ENCODE measurements around the gene ACTA1.
A peak's percentile ranks its signal among the peaks of the same experiment; 100 is the strongest.

The ACTA1 gene

DNA sequence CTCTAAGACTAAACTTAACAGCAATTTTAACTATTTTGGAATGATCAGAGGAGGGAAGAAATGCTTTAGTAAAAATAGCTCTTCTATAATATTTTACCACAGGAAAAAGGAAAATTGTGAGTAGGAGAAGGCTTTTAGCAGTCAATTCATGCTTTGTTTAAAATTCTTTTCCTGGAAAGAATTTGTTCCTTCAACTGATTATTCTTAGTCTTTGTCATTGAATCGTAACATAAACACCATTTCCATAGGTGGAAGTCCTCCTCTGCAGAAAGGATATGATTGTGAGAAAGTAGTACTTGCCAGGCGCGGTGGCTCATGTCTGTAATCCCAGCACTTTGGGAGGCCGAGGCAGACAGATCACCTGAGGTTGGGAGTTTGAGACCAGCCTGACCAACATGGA, 11.9 kb upstream of the ACTA1 start:
- H3K9me3 ChIP-seq (ENCODE audit: control insufficient read depth, low read length), result no peaks in the 10 kb centered on the region
- no peak overlapping the region for H3K27ac ChIP-seq (ENCODE audit: insufficient read depth, low read depth, low read length, poor library complexity, severe bottlenecking)
- 91 to 96% methylated on average over 3 to 4 of the region's 4 CpGs for whole genome bisulfite sequencing, 2 experiments
- H3K36me3 ChIP-seq (ENCODE audit: control insufficient read depth, insufficient read depth, low read length), result peaks cover 15% of the 10 kb centered on the region
- no peak overlapping the region for H3K4me3 ChIP-seq (ENCODE audit: insufficient read depth, low read depth, low read length)
- H3K27me3 ChIP-seq (ENCODE audit: control insufficient read depth, insufficient read depth, low read length, poor library complexity, severe bottlenecking), result no peaks in the 10 kb centered on the region
- no peaks in the 10 kb centered on the region for H3K4me1 ChIP-seq (ENCODE audit: control insufficient read depth, insufficient read depth, low read length)

GRCh38 chr1:229440851-229441537, 7.1 kb upstream of the ACTA1 start:
- WGBS, 2 experiments, result 81 to 85% methylated on average over 4 of the region's 5 CpGs

DNA sequence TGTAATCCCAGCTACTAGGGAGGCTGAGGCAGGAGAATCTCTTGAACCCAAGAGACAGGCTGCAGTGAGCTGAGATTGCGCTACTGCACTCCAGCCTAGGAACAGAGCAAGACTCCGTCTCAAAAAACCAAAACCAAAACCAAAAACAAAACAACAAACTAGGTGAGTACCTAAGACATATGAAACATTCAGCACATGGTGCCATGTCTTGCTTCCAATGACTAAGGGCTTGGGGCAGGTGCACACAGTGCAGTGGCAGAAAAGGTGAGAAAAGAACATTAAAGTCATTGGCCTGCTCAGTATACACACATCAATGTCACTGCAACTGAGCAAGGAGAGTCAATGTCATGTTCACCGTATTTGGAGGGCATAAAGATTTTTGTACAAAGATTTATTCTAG, 4.1 kb upstream of the ACTA1 start:
- 86 to 93% methylated on average over 2 to 3 of the region's 3 CpGs for WGBS, 2 experiments
- Histone ChIP-seq H3K36me3 (ENCODE audit: control insufficient read depth, insufficient read depth, low read length) (peaks cover 6% of the 10 kb centered on the region), H3K4me1 (ENCODE audit: control insufficient read depth, insufficient read depth, low read length) (peaks cover 13% of the 10 kb centered on the region), H3K27me3 (ENCODE audit: control insufficient read depth, insufficient read depth, low read length, poor library complexity, severe bottlenecking) (peaks cover 32% of the 10 kb centered on the region), H3K4me3 (ENCODE audit: insufficient read depth, low read depth, low read length) (no peak overlapping the region), H3K9me3 (ENCODE audit: control insufficient read depth, low read length) (no peaks in the 10 kb centered on the region), H3K27ac (ENCODE audit: insufficient read depth, low read depth, low read length, poor library complexity, severe bottlenecking) (no peak overlapping the region)

More at GRCh38 chr1:229440851-229441537, 7.1 kb upstream of the ACTA1 start:
- H3K27me3 ChIP-seq (ENCODE audit: control insufficient read depth, insufficient read depth, low read length, poor library complexity, severe bottlenecking), result peaks cover 4% of the 10 kb centered on the region
- H3K4me1 ChIP-seq (ENCODE audit: control insufficient read depth, insufficient read depth, low read length), result no peaks in the 10 kb centered on the region
- peaks cover 9% of the 10 kb centered on the region for H3K36me3 ChIP-seq (ENCODE audit: control insufficient read depth, insufficient read depth, low read length)
- H3K4me3 ChIP-seq (ENCODE audit: insufficient read depth, low read depth, low read length), result no peak overlapping the region
- H3K9me3 ChIP-seq (ENCODE audit: control insufficient read depth, low read length), result no peaks in the 10 kb centered on the region
- no peak overlapping the region for H3K27ac ChIP-seq (ENCODE audit: insufficient read depth, low read depth, low read length, poor library complexity, severe bottlenecking)

GRCh38 chr1:229437443-229437842, 3.5 kb upstream of the ACTA1 start:
- H3K36me3 ChIP-seq (ENCODE audit: control insufficient read depth, insufficient read depth, low read length), result peaks cover 6% of the 10 kb centered on the region
- no peak overlapping the region for H3K27ac ChIP-seq (ENCODE audit: insufficient read depth, low read depth, low read length, poor library complexity, severe bottlenecking)
- WGBS, 2 experiments, result 92 to 97% methylated on average over 2 of the region's 2 CpGs
- H3K4me1 ChIP-seq (ENCODE audit: control insufficient read depth, insufficient read depth, low read length), result peaks cover 13% of the 10 kb centered on the region
- H3K9me3 ChIP-seq (ENCODE audit: control insufficient read depth, low read length), result no peaks in the 10 kb centered on the region
- no peak overlapping the region for H3K4me3 ChIP-seq (ENCODE audit: insufficient read depth, low read depth, low read length)
- peaks cover 38% of the 10 kb centered on the region for H3K27me3 ChIP-seq (ENCODE audit: control insufficient read depth, insufficient read depth, low read length, poor library complexity, severe bottlenecking)

GRCh38 chr1:229436201-229436600, 2.3 kb upstream of the ACTA1 start:
- 72 to 73% methylated on average over 7 of the region's 7 CpGs for WGBS, 2 experiments

GRCh38 chr1:229434641-229435051, 752 bp upstream of the ACTA1 start:
- 1% methylated on average over 27 of the region's 27 CpGs for WGBS, 2 experiments
- H3K27ac ChIP-seq (ENCODE audit: insufficient read depth, low read depth, low read length, poor library complexity, severe bottlenecking), result no peak overlapping the region
- no peaks in the 10 kb centered on the region for H3K9me3 ChIP-seq (ENCODE audit: control insufficient read depth, low read length)
- peaks cover 13% of the 10 kb centered on the region for H3K4me1 ChIP-seq (ENCODE audit: control insufficient read depth, insufficient read depth, low read length)
- no peaks in the 10 kb centered on the region for H3K36me3 ChIP-seq (ENCODE audit: control insufficient read depth, insufficient read depth, low read length)
- H3K4me3 ChIP-seq (ENCODE audit: insufficient read depth, low read depth, low read length), result peak overlapping the region; percentile 31
- H3K27me3 ChIP-seq (ENCODE audit: control insufficient read depth, insufficient read depth, low read length, poor library complexity, severe bottlenecking), result peaks cover 66% of the 10 kb centered on the region

More at GRCh38 chr1:229436201-229436600, 2.3 kb upstream of the ACTA1 start:
- Histone ChIP-seq H3K27me3 (ENCODE audit: control insufficient read depth, insufficient read depth, low read length, poor library complexity, severe bottlenecking) (peaks cover 51% of the 10 kb centered on the region), H3K4me3 (ENCODE audit: insufficient read depth, low read depth, low read length) (no peak overlapping the region), H3K27ac (ENCODE audit: insufficient read depth, low read depth, low read length, poor library complexity, severe bottlenecking) (no peak overlapping the region), H3K9me3 (ENCODE audit: control insufficient read depth, low read length) (no peaks in the 10 kb centered on the region), H3K4me1 (ENCODE audit: control insufficient read depth, insufficient read depth, low read length) (peaks cover 13% of the 10 kb centered on the region), H3K36me3 (ENCODE audit: control insufficient read depth, insufficient read depth, low read length) (no peaks in the 10 kb centered on the region)

DNA sequence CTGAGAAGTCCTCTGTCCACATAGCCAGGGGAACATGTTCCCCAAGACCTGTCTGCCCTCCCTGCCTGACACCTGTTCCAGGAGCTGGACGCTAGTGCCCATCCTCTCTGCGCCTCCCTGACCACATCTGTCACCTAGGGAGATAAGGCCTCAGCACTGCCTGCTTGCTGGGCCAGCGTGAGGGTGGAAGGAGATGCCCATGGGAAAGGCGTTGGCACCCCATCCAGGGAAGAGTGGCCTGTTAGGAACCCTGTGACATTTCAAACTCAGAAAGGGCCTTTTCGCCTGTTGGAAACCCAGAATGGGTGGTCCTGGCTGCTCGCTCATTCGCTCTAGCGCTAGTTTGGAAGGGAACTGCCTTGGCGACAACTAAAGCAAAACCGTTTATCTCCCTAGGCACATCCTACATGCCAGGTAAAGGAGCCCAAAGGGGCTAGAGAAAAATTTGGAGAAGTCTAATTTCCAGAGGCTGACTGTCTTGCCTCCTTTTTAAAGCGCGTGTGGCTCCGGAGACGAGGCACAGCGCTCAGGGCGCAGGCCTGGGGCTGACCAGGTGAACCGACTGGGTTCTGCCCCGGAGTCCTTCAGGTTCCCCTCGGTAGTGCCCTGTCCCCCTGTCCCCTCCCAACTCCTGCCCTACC, 410 bp downstream of the ACTA1 start:
- Histone ChIP-seq H3K4me3 (ENCODE audit: insufficient read depth, low read depth, low read length) (no peak overlapping the region), H3K27me3 (ENCODE audit: control insufficient read depth, insufficient read depth, low read length, poor library complexity, severe bottlenecking) (peaks cover 66% of the 10 kb centered on the region), H3K4me1 (ENCODE audit: control insufficient read depth, insufficient read depth, low read length) (peaks cover 13% of the 10 kb centered on the region), H3K9me3 (ENCODE audit: control insufficient read depth, low read length) (no peaks in the 10 kb centered on the region), H3K36me3 (ENCODE audit: control insufficient read depth, insufficient read depth, low read length) (no peaks in the 10 kb centered on the region), H3K27ac (ENCODE audit: insufficient read depth, low read depth, low read length, poor library complexity, severe bottlenecking) (no peak overlapping the region)
- WGBS, 2 experiments, result 55 to 57% methylated on average over 19 of the region's 19 CpGs

DNA sequence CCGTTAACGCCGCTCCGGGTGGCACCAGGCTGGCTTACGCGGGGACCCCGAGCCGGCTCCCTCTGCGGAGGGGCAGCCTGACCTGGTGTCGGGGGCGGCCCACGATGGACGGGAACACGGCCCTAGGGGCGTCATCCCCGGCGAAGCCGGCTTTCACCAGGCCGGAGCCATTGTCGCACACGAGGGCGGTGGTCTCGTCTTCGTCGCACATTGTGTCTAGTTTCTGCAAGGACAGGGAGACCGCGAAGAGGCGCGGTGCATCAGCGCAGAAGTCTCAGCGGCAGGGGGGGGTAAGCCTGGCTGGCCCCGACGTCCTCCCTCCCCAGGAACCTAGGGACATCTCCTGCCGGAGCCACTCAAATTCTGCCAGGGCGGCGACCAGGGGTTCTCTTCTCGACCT, 989 bp downstream of the ACTA1 start:
- WGBS, 2 experiments, result 78 to 84% methylated on average over 37 of the region's 37 CpGs
- peaks cover 13% of the 10 kb centered on the region for H3K4me1 ChIP-seq (ENCODE audit: control insufficient read depth, insufficient read depth, low read length)
- H3K36me3 ChIP-seq (ENCODE audit: control insufficient read depth, insufficient read depth, low read length), result no peaks in the 10 kb centered on the region
- H3K9me3 ChIP-seq (ENCODE audit: control insufficient read depth, low read length), result no peaks in the 10 kb centered on the region
- peaks cover 66% of the 10 kb centered on the region for H3K27me3 ChIP-seq (ENCODE audit: control insufficient read depth, insufficient read depth, low read length, poor library complexity, severe bottlenecking)
- H3K27ac ChIP-seq (ENCODE audit: insufficient read depth, low read depth, low read length, poor library complexity, severe bottlenecking), result no peak overlapping the region
- no peak overlapping the region for H3K4me3 ChIP-seq (ENCODE audit: insufficient read depth, low read depth, low read length)

DNA sequence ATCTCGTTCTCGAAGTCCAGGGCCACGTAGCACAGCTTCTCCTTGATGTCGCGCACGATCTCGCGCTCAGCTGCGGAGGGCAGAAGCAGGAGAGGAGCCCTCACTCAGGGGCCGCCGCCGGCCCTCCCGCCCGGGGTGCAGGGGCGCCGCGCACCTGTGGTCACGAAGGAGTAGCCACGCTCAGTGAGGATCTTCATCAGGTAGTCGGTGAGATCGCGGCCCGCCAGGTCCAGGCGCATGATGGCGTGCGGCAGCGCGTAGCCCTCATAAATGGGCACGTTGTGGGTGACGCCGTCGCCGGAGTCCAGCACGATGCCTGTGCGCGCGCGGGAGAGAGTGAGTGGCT, 1.8 kb downstream of the ACTA1 start:
- H3K4me3 ChIP-seq (ENCODE audit: insufficient read depth, low read depth, low read length), result no peak overlapping the region

DNA sequence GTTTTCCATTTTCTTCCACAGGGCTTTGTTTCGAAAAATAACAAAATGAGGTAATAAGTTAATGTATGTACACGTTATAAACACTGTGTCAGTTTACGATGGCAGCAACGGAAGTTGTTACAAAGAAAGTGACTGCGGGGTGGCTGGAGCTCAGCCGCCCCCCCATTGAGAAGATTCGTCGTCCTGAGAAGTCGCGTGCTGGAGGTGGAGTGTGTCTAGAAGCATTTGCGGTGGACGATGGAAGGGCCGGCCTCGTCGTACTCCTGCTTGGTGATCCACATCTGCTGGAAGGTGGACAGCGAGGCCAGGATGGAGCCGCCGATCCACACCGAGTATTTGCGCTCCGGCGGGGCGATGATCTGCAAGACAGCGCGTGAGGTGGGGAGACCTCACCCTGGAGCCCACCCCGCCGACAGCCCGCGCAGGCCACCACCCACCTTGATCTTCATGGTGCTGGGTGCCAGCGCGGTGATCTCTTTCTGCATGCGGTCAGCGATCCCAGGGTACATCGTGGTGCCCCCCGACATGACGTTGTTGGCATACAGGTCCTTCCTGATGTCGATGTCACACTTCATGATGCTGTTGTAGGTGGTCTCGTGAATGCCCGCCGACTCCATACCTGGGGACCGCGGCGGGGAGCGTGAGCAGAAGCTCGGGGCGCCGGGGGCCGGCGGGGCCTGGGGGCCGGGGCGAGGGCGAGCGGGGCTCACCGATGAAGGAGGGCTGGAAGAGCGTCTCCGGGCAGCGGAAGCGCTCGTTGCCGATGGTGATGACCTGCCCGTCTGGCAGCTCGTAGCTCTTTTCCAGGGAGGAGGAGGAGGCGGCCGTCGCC, 2.4 kb downstream of the ACTA1 start:
- H3K27ac ChIP-seq (ENCODE audit: insufficient read depth, low read depth, low read length, poor library complexity, severe bottlenecking), result no peak overlapping the region
- peaks cover 13% of the 10 kb centered on the region for H3K4me1 ChIP-seq (ENCODE audit: control insufficient read depth, insufficient read depth, low read length)
- no peaks in the 10 kb centered on the region for H3K9me3 ChIP-seq (ENCODE audit: control insufficient read depth, low read length)
- H3K36me3 ChIP-seq (ENCODE audit: control insufficient read depth, insufficient read depth, low read length), result no peaks in the 10 kb centered on the region
- H3K27me3 ChIP-seq (ENCODE audit: control insufficient read depth, insufficient read depth, low read length, poor library complexity, severe bottlenecking), result peaks cover 66% of the 10 kb centered on the region
- no peak overlapping the region for H3K4me3 ChIP-seq (ENCODE audit: insufficient read depth, low read depth, low read length)
- 76 to 77% methylated on average over 65 of the region's 65 CpGs for WGBS, 2 experiments

More for the DNA sequence above, 1.8 kb downstream of the ACTA1 start:
- 84 to 86% methylated on average over 38 of the region's 38 CpGs for WGBS, 2 experiments
- Histone ChIP-seq H3K9me3 (ENCODE audit: control insufficient read depth, low read length) (no peaks in the 10 kb centered on the region), H3K36me3 (ENCODE audit: control insufficient read depth, insufficient read depth, low read length) (no peaks in the 10 kb centered on the region), H3K4me1 (ENCODE audit: control insufficient read depth, insufficient read depth, low read length) (peaks cover 13% of the 10 kb centered on the region), H3K27me3 (ENCODE audit: control insufficient read depth, insufficient read depth, low read length, poor library complexity, severe bottlenecking) (peaks cover 66% of the 10 kb centered on the region), H3K27ac (ENCODE audit: insufficient read depth, low read depth, low read length, poor library complexity, severe bottlenecking) (no peak overlapping the region)

All from ectodermal cell (in vitro differentiated cells).